CD14-positive monocyte (primary cell): ENCODE results near the gene GMPPA. TPM values are rescaled to one million over a fixed set of nuclear protein-coding genes. Genes with fewer than 3 reads are reported as not detected.

Source experiments
- DNase-seq, 3 donors: peaks; one replicate each; pipeline ENCODE4 v3.0.0-alpha.2; 2011 to 2022
- H2AFZ ChIP-seq: 2 replicates; pipeline ENCODE4 v1.6.0; 2012; ENCODE audit warnings: mild to moderate bottlenecking, low read depth, low read length, inconsistent platforms; ENCODE audit not compliant: insufficient read depth, poor library complexity, severe bottlenecking
- H3K27ac ChIP-seq, 2 donors: 1 replicate in 1 of 2; 2 replicates in 1 of 2; pipeline ENCODE4 v1.5.1; 2012 to 2013; ENCODE audit warnings: low read length in 2 of 2, control low read depth in 1 of 2, inconsistent platforms in 1 of 2, low read depth in 1 of 2, mild to moderate bottlenecking in 1 of 2
- H3K27me3 ChIP-seq, 2 donors: one replicate each; pipeline versions ENCODE4 v1.6.0 to v1.6.1; 2011 to 2013; ENCODE audit warnings: low read length in 2 of 2; ENCODE audit not compliant: control insufficient read depth in 2 of 2, insufficient read depth in 2 of 2
- H3K36me3 ChIP-seq, 2 donors: replicated peaks in 1 of 2; 1 replicate in 1 of 2; 2 replicates in 1 of 2; pipeline versions ENCODE4 v1.5.1 to v1.6.1; 2012 to 2013; ENCODE audit warnings: low read length in 2 of 2, control low read depth in 1 of 2, inconsistent platforms in 1 of 2, mild to moderate bottlenecking in 1 of 2; ENCODE audit not compliant: insufficient read depth in 2 of 2, control insufficient read depth in 1 of 2
- H3K4me1 ChIP-seq, 2 donors: 1 replicate in 1 of 2; 2 replicates in 1 of 2; pipeline versions ENCODE4 v1.5.1 to v1.6.1; 2012 to 2013; ENCODE audit warnings: low read length in 2 of 2, control low read depth in 1 of 2, inconsistent platforms in 1 of 2, mild to moderate bottlenecking in 1 of 2, moderate library complexity in 1 of 2; ENCODE audit not compliant: insufficient read depth in 2 of 2, control insufficient read depth in 1 of 2
- H3K4me2 ChIP-seq: replicated peaks from 2 replicates; pipeline ENCODE3; 2012; ENCODE audit warnings: low read length, moderate library complexity, mild to moderate bottlenecking; ENCODE audit not compliant: poor library complexity, severe bottlenecking; ENCODE audit errors: extremely low read depth
- H3K4me3 ChIP-seq, 3 experiments: fragments of 200-600 bp in 1 of 3; sonication (generic) in 1 of 3; replicated peaks in 1 of 3; 1 replicate in 2 of 3; 2 replicates in 1 of 3; pipeline ENCODE4 v1.5.1; 2011 to 2013; ENCODE audit warnings: low read length in 3 of 3, mild to moderate bottlenecking in 3 of 3, control low read depth in 2 of 3, low read depth in 2 of 3, inconsistent platforms in 1 of 3, moderate library complexity in 1 of 3
- H3K79me2 ChIP-seq: 2 replicates; pipeline ENCODE4 v1.6.0; 2012; ENCODE audit warnings: mild to moderate bottlenecking, control low read depth, inconsistent platforms, low read length, moderate library complexity; ENCODE audit not compliant: insufficient read depth
- H3K9ac ChIP-seq: 2 replicates; pipeline ENCODE4 v1.6.0; 2017; ENCODE audit warnings: low read length, mild to moderate bottlenecking; ENCODE audit not compliant: insufficient read depth, poor library complexity, severe bottlenecking
- H3K9me3 ChIP-seq, 2 donors: replicated peaks in 1 of 2; 1 replicate in 1 of 2; 2 replicates in 1 of 2; pipeline versions ENCODE4 v1.5.1 to v1.6.1; 2012 to 2013; ENCODE audit warnings: low read length in 2 of 2, control low read depth in 1 of 2; ENCODE audit not compliant: control insufficient read depth in 1 of 2, insufficient read depth in 1 of 2
- H4K20me1 ChIP-seq: 2 replicates; pipeline ENCODE4 v1.6.0; 2012; ENCODE audit warnings: mild to moderate bottlenecking, low read length, control low read depth, moderate library complexity; ENCODE audit not compliant: insufficient read depth
- H3K27ac Mint-ChIP-seq, 7 donors: one replicate each; pipeline ENCODE4 v1.8.0; 2020; ENCODE audit warnings: mild to moderate bottlenecking in 7 of 7, mixed read lengths in 7 of 7, moderate library complexity in 6 of 7, inconsistent platforms in 2 of 7
- H3K27me3 Mint-ChIP-seq, 3 donors: one replicate each; pipeline ENCODE4 v1.8.0; 2021 to 2022; ENCODE audit warnings: low read depth in 3 of 3, mild to moderate bottlenecking in 3 of 3, mixed read lengths in 3 of 3, moderate library complexity in 3 of 3, inconsistent platforms in 1 of 3
- H3K36me3 Mint-ChIP-seq, 2 donors: one replicate each; pipeline ENCODE4 v1.8.0; 2020; ENCODE audit warnings: mixed read lengths in 2 of 2, inconsistent platforms in 1 of 2, mild to moderate bottlenecking in 1 of 2
- H3K4me1 Mint-ChIP-seq: one replicate; pipeline ENCODE4 v1.8.0; 2020; ENCODE audit warnings: mild to moderate bottlenecking, mixed read lengths
- H3K4me3 Mint-ChIP-seq, 2 donors: one replicate each; pipeline ENCODE4 v1.8.0; 2020; ENCODE audit warnings: mild to moderate bottlenecking in 2 of 2, mixed read lengths in 2 of 2, moderate library complexity in 1 of 2
- H3K9me3 Mint-ChIP-seq, 7 donors: one replicate each; pipeline ENCODE4 v1.8.0; 2020 to 2022; ENCODE audit warnings: mixed read lengths in 7 of 7, mild to moderate bottlenecking in 6 of 7, moderate library complexity in 6 of 7, inconsistent platforms in 2 of 7
- CTCF ChIP-seq: fragments of 200-600 bp; IDR thresholded peaks from one replicate; pipeline ENCODE4 v1.8.0; 2022; ENCODE audit warnings: antibody characterized with exemption, mild to moderate bottlenecking
- WGBS: methylation state at CpG from one replicate; pipeline ENCODE4 v1.1.5; 2013; ENCODE audit warnings: missing lambda C conversion rate; ENCODE audit not compliant: insufficient coverage; 5-methylcytosine and 5-hydroxymethylcytosine counted together
- intact Hi-C, 2 donors: fragments of 100-400 bp; cut with micrococcal nuclease; formaldehyde crosslinking; loops; one replicate each; pipeline versions ENCODE4 v1.15.0 to v1.15.1; 2023
- polyA plus RNA-seq, 3 donors: library from polyadenylated mRNA; depleted of rRNA in 1 of 3; unstranded in 2 of 3; stranded (reverse) in 1 of 3; fragments of 300-500 nt in 2 of 3; fragments of >200 nt in 1 of 3; fragmentation: Illumina TruSeq in 2 of 3; gene quantifications; 1 replicate in 2 of 3; 2 replicates in 1 of 3; pipeline ENCODE4 v1.2.3, GENCODE V29; 2012 to 2021

The GMPPA gene
- polyA plus RNA-seq, 3 donors = 35.5 to 71.2 (median 35.9) TPM

- H3K4me1 ChIP-seq = peaks cover 21 to 27% of the 10 kb centered on the region in 2 donors
- H3K36me3 Mint-ChIP-seq = peaks cover 0 to 6% of the 10 kb centered on the region in 2 donors
- no peaks in the 10 kb centered on the region for H3K79me2 ChIP-seq
- H3K27ac ChIP-seq = no peak within 1 kb of the TSS
- H3K9me3 ChIP-seq = no peaks in the 10 kb centered on the region
- peaks cover 38 to 63% (median 40%) of the 10 kb centered on the region in 3 donors for H3K27me3 Mint-ChIP-seq
- peaks cover 0 to 16% (median 2%) of the 10 kb centered on the region in 7 donors for H3K9me3 Mint-ChIP-seq
- H3K9ac ChIP-seq = peak within 1 kb of the TSS; percentile 27
- no peak for TF ChIP-seq CTCF
- DNase-seq = peak; percentile 87 to 94 (median 90)
- no peaks in the 10 kb centered on the region for H3K36me3 ChIP-seq
- H3K4me3 ChIP-seq = peak within 1 kb of the TSS; percentile 32 to 76 (median 56)
- intact Hi-C loops = loop anchor here (2.0 to 5.0 kb wide), 4 partner anchors 41 to 156 kb away; partner anchors contain the start of gene DNPEP (in 1 of the 2)
- peaks cover 24 to 51% of the 10 kb centered on the region in 2 donors for H3K27me3 ChIP-seq
- H2AFZ ChIP-seq = peak within 1 kb of the TSS; percentile 76
- peak within 1 kb of the TSS in 3 of 7 donors; percentile 36 to 73 (median 53) for H3K27ac Mint-ChIP-seq
- H3K4me3 Mint-ChIP-seq = peak within 1 kb of the TSS; percentile 78 to 87
- under 1% methylated on average over 74 of the region's 75 CpGs for WGBS
- peak within 1 kb of the TSS; percentile 90 for H3K4me2 ChIP-seq
- peaks cover 9% of the 10 kb centered on the region for H3K4me1 Mint-ChIP-seq
- H4K20me1 ChIP-seq = no peaks in the 10 kb centered on the region
Measured at GRCh38 chr2:219543596-219544358, 45.1 kb downstream of the GMPPA start, which contains the start of the genes CHPF and TMEM198. TSS of gene CHPF (minus strand) at chr2:219543809. CDS start at chr2:219543538, 271 bp downstream. TSS of gene TMEM198 (plus strand) at chr2:219544028. CDS start at chr2:219544728, 700 bp downstream.

GRCh38 chr2:219544567-219544966, 45.9 kb downstream of the GMPPA start:
- H3K9me3 ChIP-seq = no peaks in the 10 kb centered on the region
- TF ChIP-seq CTCF = no peak
- no peaks in the 10 kb centered on the region for H3K36me3 ChIP-seq
- no peak overlapping the region for H2AFZ ChIP-seq
- H3K27ac ChIP-seq = no peak overlapping the region
- 30% methylated on average over 2 of the region's 9 CpGs for WGBS
- peaks cover 37 to 69% (median 44%) of the 10 kb centered on the region in 3 donors for H3K27me3 Mint-ChIP-seq
- peak overlapping the region; percentile 44 to 87 for H3K4me3 Mint-ChIP-seq
- H3K4me3 ChIP-seq = no peak overlapping the region
- no peaks in the 10 kb centered on the region for H3K79me2 ChIP-seq
- peaks cover 0 to 16% (median 2%) of the 10 kb centered on the region in 7 donors for H3K9me3 Mint-ChIP-seq
- peak overlapping the region in 2 of 7 donors; percentile 36 to 53 for H3K27ac Mint-ChIP-seq
- H4K20me1 ChIP-seq = no peaks in the 10 kb centered on the region
- H3K27me3 ChIP-seq = peaks cover 24 to 52% of the 10 kb centered on the region in 2 donors
- no peak overlapping the region for H3K9ac ChIP-seq
- peaks cover 9% of the 10 kb centered on the region for H3K4me1 Mint-ChIP-seq
- no peak for DNase-seq
- H3K4me2 ChIP-seq = peak overlapping the region; percentile 90
- H3K4me1 ChIP-seq = peaks cover 21 to 27% of the 10 kb centered on the region in 2 donors
- peaks cover 0 to 6% of the 10 kb centered on the region in 2 donors for H3K36me3 Mint-ChIP-seq
- intact Hi-C loops = loop anchor here (5.0 kb wide), 3 partner anchors 42 to 157 kb away; partner anchors contain the start of gene DNPEP (in 1 of the 2)
